HepG2 (cell line): ENCODE data around the gene SRD5A3. TPM values are rescaled to one million over a fixed set of nuclear protein-coding genes. Genes with fewer than 3 reads are reported as not detected.

Experiments used
- BORCS8-MEF2B ChIP-seq: sonication (generic); formaldehyde crosslinking; IDR thresholded peaks from 2 replicates; pipeline ENCODE4 v1.8.0; 2022; ENCODE audit warnings: mild to moderate bottlenecking, missing genetic modification reagents
- CBX2 ChIP-seq, 2 experiments: fragments of 200-600 bp in 1 of 2; sonication (generic); formaldehyde crosslinking in 1 of 2; IDR thresholded peaks; 2 replicates each; pipeline versions ENCODE4 v1.7.0 to v1.8.1; 2018 to 2022; ENCODE audit warnings: low read depth in 2 of 2, low read length in 1 of 2, mild to moderate bottlenecking in 1 of 2, missing genetic modification reagents in 1 of 2
- HOXA7 ChIP-seq: sonication (generic); formaldehyde crosslinking; IDR thresholded peaks from 2 replicates; pipeline ENCODE4 v1.8.1; 2022; ENCODE audit warnings: mild to moderate bottlenecking, missing genetic modification reagents, moderate library complexity
- PHB2 ChIP-seq: fragments of 450-650 bp; IDR thresholded peaks from 2 replicates; pipeline ENCODE4 v1.6.1; 2018; ENCODE audit not compliant: partially characterized antibody
- POLR2A ChIP-seq, 2 experiments: IDR thresholded peaks; 2 replicates each; pipeline ENCODE4 v1.6.1; 2011; ENCODE audit warnings: low read depth in 2 of 2, low read length in 2 of 2, mild to moderate bottlenecking in 1 of 2, moderate library complexity in 1 of 2; ENCODE audit not compliant: insufficient read depth in 1 of 2
- ZFP36L2 ChIP-seq: sonication (generic); formaldehyde crosslinking; IDR thresholded peaks from 2 replicates; pipeline ENCODE4 v1.4.0; 2020; ENCODE audit warnings: missing genetic modification reagents
- ZIK1 ChIP-seq: sonication (generic); formaldehyde crosslinking; IDR thresholded peaks from 2 replicates; pipeline ENCODE4 v1.5.0; 2020; ENCODE audit warnings: mild to moderate bottlenecking, low read depth, missing genetic modification reagents, borderline replicate concordance
- polyA plus RNA-seq, 8 experiments: library from polyadenylated mRNA; depleted of rRNA in 3 of 8; stranded (reverse) in 7 of 8; unstranded in 1 of 8; fragments of >200 nt; fragmentation: Illumina TruSeq in 4 of 8; extraction: Trizol in 4 of 8; gene quantifications; 2 replicates each; pipeline versions ENCODE4 v1.2.1 to v1.2.3, GENCODE V29; 2011 to 2016; ENCODE audit warnings: low read depth in 4 of 8, missing spikeins in 1 of 8, mixed read lengths in 1 of 8; ENCODE audit not compliant: insufficient read depth in 1 of 8
- total RNA-seq, 5 experiments: library from RNA; depleted of rRNA; stranded (reverse); fragments of >200 nt; fragmentation: Illumina TruSeq; extraction: Trizol; gene quantifications; 2 replicates each; pipeline ENCODE4 v1.2.3, GENCODE V29; 2016; ENCODE audit warnings: low read depth in 1 of 5
- TF ChIP-seq, protein P1 (sequence below): sonication (generic); formaldehyde crosslinking; IDR thresholded peaks from 2 replicates; pipeline ENCODE4 v1.5.0; 2020; ENCODE audit warnings: mild to moderate bottlenecking, missing genetic modification reagents, borderline replicate concordance
- TF ChIP-seq, protein P2 (sequence below): sonication (generic); formaldehyde crosslinking; IDR thresholded peaks from 2 replicates; pipeline ENCODE4 v1.5.0; 2020; ENCODE audit warnings: missing genetic modification reagents, mild to moderate bottlenecking, borderline replicate concordance

The SRD5A3 gene
- total and polyA plus RNA-seq, 2 of the 13 experiments (the other 11 are each of a cell fraction or from before 2014, with no cell fraction given), result 12.4 to 18.4 TPM

DNA sequence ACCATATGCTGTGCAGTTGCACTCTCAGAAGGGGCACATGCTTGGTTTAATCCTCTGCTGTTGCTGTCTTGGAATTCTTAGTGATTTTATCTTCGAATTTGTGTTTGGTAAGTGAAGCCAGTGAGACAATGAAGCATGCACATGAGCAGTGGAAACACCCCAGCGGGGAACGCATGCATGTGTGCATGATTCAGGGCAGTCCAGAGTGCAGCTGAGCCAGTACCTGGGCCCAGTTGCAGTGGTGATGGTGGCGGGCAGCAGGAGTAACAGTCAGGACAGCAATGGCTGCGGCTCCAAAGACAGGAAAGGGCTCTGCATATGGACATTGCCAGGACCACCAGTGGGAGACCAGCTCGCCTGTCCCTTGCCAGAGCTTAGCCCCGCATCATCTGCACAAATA lies 35.5 kb downstream of the SRD5A3 start (continued):
- TF ChIP-seq, protein P1, sequence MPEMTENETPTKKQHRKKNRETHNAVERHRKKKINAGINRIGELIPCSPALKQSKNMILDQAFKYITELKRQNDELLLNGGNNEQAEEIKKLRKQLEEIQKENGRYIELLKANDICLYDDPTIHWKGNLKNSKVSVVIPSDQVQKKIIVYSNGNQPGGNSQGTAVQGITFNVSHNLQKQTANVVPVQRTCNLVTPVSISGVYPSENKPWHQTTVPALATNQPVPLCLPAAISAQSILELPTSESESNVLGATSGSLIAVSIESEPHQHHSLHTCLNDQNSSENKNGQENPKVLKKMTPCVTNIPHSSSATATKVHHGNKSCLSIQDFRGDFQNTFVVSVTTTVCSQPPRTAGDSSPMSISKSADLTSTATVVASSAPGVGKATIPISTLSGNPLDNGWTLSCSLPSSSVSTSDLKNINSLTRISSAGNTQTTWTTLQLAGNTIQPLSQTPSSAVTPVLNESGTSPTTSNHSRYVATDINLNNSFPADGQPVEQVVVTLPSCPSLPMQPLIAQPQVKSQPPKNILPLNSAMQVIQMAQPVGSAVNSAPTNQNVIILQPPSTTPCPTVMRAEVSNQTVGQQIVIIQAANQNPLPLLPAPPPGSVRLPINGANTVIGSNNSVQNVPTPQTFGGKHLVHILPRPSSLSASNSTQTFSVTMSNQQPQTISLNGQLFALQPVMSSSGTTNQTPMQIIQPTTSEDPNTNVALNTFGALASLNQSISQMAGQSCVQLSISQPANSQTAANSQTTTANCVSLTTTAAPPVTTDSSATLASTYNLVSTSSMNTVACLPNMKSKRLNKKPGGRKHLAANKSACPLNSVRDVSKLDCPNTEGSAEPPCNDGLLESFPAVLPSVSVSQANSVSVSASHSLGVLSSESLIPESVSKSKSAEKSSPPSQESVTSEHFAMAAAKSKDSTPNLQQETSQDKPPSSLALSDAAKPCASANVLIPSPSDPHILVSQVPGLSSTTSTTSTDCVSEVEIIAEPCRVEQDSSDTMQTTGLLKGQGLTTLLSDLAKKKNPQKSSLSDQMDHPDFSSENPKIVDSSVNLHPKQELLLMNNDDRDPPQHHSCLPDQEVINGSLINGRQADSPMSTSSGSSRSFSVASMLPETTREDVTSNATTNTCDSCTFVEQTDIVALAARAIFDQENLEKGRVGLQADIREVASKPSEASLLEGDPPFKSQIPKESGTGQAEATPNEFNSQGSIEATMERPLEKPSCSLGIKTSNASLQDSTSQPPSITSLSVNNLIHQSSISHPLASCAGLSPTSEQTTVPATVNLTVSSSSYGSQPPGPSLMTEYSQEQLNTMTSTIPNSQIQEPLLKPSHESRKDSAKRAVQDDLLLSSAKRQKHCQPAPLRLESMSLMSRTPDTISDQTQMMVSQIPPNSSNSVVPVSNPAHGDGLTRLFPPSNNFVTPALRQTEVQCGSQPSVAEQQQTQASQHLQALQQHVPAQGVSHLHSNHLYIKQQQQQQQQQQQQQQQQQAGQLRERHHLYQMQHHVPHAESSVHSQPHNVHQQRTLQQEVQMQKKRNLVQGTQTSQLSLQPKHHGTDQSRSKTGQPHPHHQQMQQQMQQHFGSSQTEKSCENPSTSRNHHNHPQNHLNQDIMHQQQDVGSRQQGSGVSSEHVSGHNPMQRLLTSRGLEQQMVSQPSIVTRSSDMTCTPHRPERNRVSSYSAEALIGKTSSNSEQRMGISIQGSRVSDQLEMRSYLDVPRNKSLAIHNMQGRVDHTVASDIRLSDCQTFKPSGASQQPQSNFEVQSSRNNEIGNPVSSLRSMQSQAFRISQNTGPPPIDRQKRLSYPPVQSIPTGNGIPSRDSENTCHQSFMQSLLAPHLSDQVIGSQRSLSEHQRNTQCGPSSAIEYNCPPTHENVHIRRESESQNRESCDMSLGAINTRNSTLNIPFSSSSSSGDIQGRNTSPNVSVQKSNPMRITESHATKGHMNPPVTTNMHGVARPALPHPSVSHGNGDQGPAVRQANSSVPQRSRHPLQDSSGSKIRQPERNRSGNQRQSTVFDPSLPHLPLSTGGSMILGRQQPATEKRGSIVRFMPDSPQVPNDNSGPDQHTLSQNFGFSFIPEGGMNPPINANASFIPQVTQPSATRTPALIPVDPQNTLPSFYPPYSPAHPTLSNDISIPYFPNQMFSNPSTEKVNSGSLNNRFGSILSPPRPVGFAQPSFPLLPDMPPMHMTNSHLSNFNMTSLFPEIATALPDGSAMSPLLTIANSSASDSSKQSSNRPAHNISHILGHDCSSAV, result no peak
- TF ChIP-seq POLR2A (IDR thresholded peaks at IDR 0.05; ENCODE audit: insufficient read depth in 1 of 2, low read depth in 2 of 2, low read length in 2 of 2) (no peak), ZIK1 (CRISPR knock-in tag) (no peak), PHB2 (no peak), CBX2 (IDR thresholded peaks at IDR 0.05; ENCODE audit: low read depth, low read length) (no peak), CBX2 (CRISPR knock-in tag; IDR thresholded peaks at IDR 0.05; ENCODE audit: low read depth) (no peak), ZFP36L2 (CRISPR knock-in tag) (no peak), BORCS8-MEF2B (no peak), HOXA7 (CRISPR knock-in tag) (no peak)
- TF ChIP-seq, protein P2, sequence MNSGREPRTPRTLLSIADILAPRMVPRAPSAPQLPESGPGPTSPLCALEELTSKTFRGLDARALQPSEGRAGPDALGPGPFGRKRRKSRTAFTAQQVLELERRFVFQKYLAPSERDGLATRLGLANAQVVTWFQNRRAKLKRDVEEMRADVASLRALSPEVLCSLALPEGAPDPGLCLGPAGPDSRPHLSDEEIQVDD (CRISPR knock-in tag), result no peak
- TF ChIP-seq, all 625 proteins: peak for 6
